Measurements from ENCODE around the gene PPP1R16B.

Gene PPP1R16B

DNA sequence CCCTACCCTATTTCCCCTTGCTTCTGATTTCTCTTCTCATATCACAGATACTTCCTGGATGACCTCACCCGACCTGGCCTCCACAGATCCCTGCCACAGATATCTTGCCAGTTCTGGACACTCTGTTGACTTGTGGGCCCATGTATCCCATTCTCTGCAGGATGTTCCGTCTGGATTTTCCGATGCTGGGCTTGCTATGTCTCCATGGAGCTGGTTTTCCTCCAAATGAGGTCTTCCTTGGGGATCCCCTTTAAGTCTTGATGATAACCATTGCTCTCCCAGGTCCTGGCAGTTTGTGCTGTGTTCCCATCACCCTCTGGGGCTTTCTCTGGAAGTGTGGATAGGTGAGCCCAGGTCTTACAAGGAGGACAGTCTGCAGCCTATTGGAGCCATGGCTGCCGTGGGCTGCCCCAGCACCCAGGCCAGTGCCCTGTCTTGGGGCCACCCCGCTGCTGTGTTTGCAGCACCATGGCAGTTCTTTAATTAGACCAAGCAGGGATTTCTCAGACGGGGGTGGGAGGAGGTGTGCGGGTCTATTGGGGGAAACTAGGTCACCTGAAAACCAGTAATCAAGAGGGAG lies 23.9 kb downstream of the PPP1R16B start:
- Mint-ChIP-seq H3K9me3 (no peaks in the 10 kb centered on the region), H3K27me3 (no peaks in the 10 kb centered on the region), H3K27ac (peak overlapping the region; percentile 86), H3K4me3 (no peak overlapping the region), H3K36me3 (peaks cover 72% of the 10 kb centered on the region), H3K4me1 (peaks cover 95% of the 10 kb centered on the region)
- ATAC-seq: no peak

GRCh38 chr20:38830356-38830755 lies 24.9 kb downstream of the PPP1R16B start:
- ATAC-seq: no peak
- no peaks in the 10 kb centered on the region for H3K27me3 Mint-ChIP-seq
- H3K4me3 Mint-ChIP-seq: no peak overlapping the region
- no peaks in the 10 kb centered on the region for H3K9me3 Mint-ChIP-seq
- H3K27ac Mint-ChIP-seq: peak overlapping the region; percentile 86
- peaks cover 68% of the 10 kb centered on the region for H3K36me3 Mint-ChIP-seq
- peaks cover 93% of the 10 kb centered on the region for H3K4me1 Mint-ChIP-seq

DNA sequence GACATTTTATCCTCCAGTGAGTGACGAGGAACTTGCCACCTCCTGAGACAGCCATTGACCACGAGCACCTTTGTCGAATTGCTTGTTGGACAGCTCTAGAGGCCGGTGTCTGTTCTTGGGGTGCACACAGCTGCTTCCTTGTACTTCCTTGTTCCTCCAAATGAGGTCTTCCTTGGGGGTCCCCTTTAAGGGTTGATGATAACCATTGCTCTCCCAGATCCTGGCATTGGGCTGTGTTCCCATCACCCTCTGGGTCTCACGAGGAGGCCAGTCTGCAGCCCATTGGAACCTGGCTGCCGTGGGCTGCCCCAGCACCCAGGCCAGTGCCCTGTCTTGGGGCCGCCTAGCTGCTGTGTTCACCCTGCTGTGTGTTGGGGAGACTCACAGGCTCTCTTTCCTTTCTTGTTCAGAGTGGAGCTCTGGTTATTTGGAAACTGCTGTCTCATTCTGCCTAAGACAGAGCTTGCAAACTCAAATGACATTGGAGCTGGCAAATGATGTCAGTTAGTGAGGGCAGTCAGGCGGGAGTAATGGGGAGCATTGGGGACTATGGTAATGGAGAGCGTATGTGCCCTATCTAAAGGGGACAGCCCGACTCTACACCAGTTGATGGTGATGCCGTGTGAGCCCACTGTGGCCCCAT lies 25.7 kb downstream of the PPP1R16B start:
- H3K4me3 Mint-ChIP-seq: no peak overlapping the region
- H3K27me3 Mint-ChIP-seq: no peaks in the 10 kb centered on the region
- peaks cover 89% of the 10 kb centered on the region for H3K4me1 Mint-ChIP-seq
- no peak for ATAC-seq
- H3K9me3 Mint-ChIP-seq: no peaks in the 10 kb centered on the region
- peaks cover 68% of the 10 kb centered on the region for H3K36me3 Mint-ChIP-seq
- H3K27ac Mint-ChIP-seq: peak overlapping the region; percentile 86

GRCh38 chr20:38831995-38832620 lies 26.6 kb downstream of the PPP1R16B start:
- Mint-ChIP-seq H3K9me3 (no peaks in the 10 kb centered on the region), H3K4me1 (peaks cover 91% of the 10 kb centered on the region), H3K4me3 (no peak overlapping the region), H3K36me3 (peaks cover 72% of the 10 kb centered on the region), H3K27ac (peak overlapping the region; percentile 86), H3K27me3 (no peaks in the 10 kb centered on the region)
- no peak for ATAC-seq

- no peaks in the 10 kb centered on the region for H3K9me3 Mint-ChIP-seq
- no peaks in the 10 kb centered on the region for H3K27me3 Mint-ChIP-seq
- peaks cover 66% of the 10 kb centered on the region for H3K36me3 Mint-ChIP-seq
- H3K4me3 Mint-ChIP-seq: peak overlapping the region; percentile 69
- H3K4me1 Mint-ChIP-seq: peaks cover 85% of the 10 kb centered on the region
- H3K27ac Mint-ChIP-seq: peak overlapping the region; percentile 86
- peak; percentile 57 for ATAC-seq
Measured at GRCh38 chr20:38833154-38833856, 27.8 kb downstream of the PPP1R16B start.

DNA sequence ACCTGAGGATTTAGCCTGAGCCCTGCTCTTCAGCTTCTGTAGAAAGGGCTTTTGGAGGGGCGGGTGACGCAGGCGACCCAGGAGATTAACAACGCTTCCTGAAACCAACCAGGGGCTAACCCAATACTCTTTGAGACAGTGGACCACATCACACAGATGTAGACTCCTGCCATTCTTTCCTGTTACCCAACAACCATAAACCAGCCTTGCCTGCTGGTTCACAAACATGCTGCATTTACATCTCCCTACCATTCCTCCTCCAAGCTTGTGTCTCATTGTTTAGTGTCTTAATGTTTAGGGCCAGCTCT lies 28.3 kb downstream of the PPP1R16B start:
- Mint-ChIP-seq H3K4me1 (peaks cover 84% of the 10 kb centered on the region), H3K27me3 (no peaks in the 10 kb centered on the region), H3K27ac (peak overlapping the region; percentile 86), H3K4me3 (peak overlapping the region; percentile 69), H3K36me3 (peaks cover 70% of the 10 kb centered on the region), H3K9me3 (no peaks in the 10 kb centered on the region)
- ATAC-seq: peak; percentile 80

DNA sequence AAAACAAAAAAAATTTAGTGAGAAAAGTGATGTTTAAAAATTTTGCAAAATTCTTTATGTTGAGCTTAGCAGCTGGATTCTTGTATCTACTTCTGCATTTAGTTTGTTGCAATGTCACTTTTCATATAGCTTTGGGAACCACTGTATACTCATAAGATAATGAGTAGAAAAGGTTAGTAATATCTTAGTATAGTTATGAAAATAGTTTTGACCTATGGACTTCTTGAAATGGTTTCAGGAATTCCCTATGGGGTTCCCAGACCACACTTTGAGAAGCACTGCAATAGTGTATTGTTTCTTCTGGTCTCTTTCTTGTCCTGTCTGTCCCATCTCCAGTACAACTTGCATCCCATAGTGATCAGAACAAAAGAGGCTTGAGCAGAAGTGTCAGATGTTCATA lies 29.4 kb downstream of the PPP1R16B start:
- H3K36me3 Mint-ChIP-seq: peaks cover 70% of the 10 kb centered on the region
- H3K9me3 Mint-ChIP-seq: no peaks in the 10 kb centered on the region
- peak overlapping the region; percentile 77 for H3K27ac Mint-ChIP-seq
- no peak overlapping the region for H3K4me3 Mint-ChIP-seq
- H3K4me1 Mint-ChIP-seq: peaks cover 84% of the 10 kb centered on the region
- H3K27me3 Mint-ChIP-seq: no peaks in the 10 kb centered on the region
- ATAC-seq: peak; percentile 52

- no peak overlapping the region for H3K4me3 Mint-ChIP-seq
- H3K4me1 Mint-ChIP-seq: peaks cover 84% of the 10 kb centered on the region
- peak overlapping the region; percentile 78 for H3K27ac Mint-ChIP-seq
- no peak for ATAC-seq
- H3K36me3 Mint-ChIP-seq: peaks cover 69% of the 10 kb centered on the region
- no peaks in the 10 kb centered on the region for H3K9me3 Mint-ChIP-seq
- no peaks in the 10 kb centered on the region for H3K27me3 Mint-ChIP-seq
Measured at GRCh38 chr20:38835792-38836191, 30.3 kb downstream of the PPP1R16B start.

DNA sequence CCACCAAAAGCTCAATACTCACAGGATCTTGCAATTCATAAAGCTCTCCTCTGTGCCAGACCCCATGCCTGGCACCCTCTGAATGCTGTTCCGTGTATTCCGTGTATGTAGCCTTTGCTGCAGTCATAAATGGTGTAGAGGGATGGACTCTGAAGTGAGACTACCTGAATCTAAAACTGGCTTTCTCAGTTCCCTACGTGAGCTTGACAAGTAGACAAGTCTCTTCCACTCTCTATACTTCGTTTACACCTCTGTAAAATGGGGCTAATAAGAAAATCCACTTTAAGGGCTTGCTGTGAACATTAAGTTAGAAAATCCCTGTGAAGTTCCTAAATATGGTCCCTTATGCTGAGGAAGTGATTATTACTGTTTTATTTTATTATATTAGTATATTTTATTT lies 31.5 kb downstream of the PPP1R16B start:
- Mint-ChIP-seq H3K4me1 (peaks cover 80% of the 10 kb centered on the region), H3K9me3 (no peaks in the 10 kb centered on the region), H3K27ac (peak overlapping the region; percentile 78), H3K4me3 (peak overlapping the region; percentile 60), H3K27me3 (no peaks in the 10 kb centered on the region), H3K36me3 (peaks cover 57% of the 10 kb centered on the region)
- peak; percentile 47 for ATAC-seq

DNA sequence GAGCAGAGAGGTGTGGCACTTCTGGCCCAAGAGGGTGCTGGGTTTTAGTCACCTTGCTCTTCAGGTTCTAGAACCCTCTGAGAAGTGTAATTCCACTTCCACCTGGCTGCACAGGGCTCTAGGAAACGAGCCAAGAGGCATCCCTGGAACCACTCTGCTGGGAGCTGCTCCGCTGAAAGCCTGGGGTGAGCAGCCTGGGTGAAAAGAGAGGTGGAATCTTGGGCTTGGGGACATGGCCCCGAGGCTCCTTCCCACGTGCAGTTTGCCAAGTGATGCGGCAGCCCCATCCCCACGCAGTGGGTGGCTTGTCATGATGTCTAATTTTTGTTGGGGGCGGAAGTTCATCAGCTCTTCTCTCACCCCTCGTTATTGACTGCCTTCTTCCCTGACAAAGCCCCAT lies 32.8 kb downstream of the PPP1R16B start:
- H3K27ac Mint-ChIP-seq: peak overlapping the region; percentile 88

DNA sequence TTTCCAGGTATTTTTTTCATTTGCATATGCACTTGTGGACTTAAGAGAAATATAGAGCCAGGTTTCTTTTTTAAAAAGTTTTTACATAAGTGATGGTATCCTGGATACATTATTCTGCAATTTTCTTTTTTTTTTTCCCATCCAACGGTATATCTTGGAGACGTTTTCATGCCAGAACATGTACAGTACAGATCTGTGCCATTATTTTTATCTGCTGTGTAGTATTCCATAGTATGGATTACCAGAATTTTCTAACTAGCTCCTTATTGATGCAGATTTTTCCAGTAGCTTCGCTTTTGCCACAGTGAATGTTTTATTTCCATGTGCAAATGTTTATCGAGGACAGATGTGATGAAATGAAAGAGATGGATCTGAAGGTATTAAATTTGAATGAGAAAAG lies 34.1 kb downstream of the PPP1R16B start:
- no peak for ATAC-seq
- Mint-ChIP-seq H3K27me3 (no peaks in the 10 kb centered on the region), H3K36me3 (peaks cover 41% of the 10 kb centered on the region), H3K4me1 (peaks cover 75% of the 10 kb centered on the region), H3K27ac (peak overlapping the region; percentile 88), H3K9me3 (no peaks in the 10 kb centered on the region), H3K4me3 (no peak overlapping the region)

More for the DNA sequence above, 32.8 kb downstream of the PPP1R16B start:
- H3K9me3 Mint-ChIP-seq: no peaks in the 10 kb centered on the region
- no peaks in the 10 kb centered on the region for H3K27me3 Mint-ChIP-seq
- peaks cover 50% of the 10 kb centered on the region for H3K36me3 Mint-ChIP-seq
- peaks cover 81% of the 10 kb centered on the region for H3K4me1 Mint-ChIP-seq
- ATAC-seq: no peak
- H3K4me3 Mint-ChIP-seq: no peak overlapping the region

DNA sequence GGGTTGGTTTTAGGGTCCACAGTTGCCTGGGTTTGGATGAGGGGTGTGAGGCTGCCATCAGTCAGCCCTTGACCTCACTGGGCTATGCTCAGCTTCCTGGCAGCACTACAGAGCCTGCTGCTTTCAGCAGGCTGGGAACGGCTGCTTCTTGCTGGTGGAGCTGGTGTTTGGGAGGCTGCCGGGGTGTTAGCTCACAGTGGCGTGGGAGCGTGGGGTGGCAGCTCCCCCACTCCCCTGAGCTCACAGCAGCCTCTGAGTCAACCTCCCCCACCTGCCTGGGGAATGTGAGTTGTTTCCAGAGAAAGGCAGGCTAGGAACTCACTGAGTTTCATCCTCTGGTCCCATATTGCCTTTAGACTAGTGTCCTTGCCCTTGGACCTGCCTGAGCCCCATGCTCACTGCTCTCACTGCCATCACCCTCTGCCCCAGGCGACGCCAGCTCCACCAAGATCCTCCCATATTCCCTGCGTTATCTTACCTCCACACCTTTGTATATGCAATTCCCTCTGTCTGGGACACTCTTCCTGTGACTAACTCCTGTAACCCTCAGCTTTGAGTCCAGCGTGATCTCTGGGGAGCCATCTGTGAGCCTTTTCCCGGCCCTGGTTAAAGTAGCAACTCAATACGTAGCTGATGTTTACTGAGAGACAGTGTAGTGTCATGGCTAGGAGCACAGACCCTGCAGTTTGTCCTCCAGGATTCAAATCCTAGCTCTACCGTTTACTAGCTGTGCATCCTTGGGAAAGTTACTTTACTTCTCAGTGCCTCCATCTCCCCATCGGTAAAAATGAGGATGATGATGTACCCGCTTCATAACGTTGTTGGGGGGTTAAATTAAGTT lies 34.8 kb downstream of the PPP1R16B start:
- Mint-ChIP-seq H3K36me3 (peaks cover 38% of the 10 kb centered on the region), H3K4me3 (no peak overlapping the region), H3K27me3 (no peaks in the 10 kb centered on the region), H3K9me3 (no peaks in the 10 kb centered on the region), H3K4me1 (peaks cover 78% of the 10 kb centered on the region), H3K27ac (peak overlapping the region; percentile 88)
- ATAC-seq: no peak

GRCh38 chr20:38840894-38841470 lies 35.5 kb downstream of the PPP1R16B start:
- ATAC-seq: no peak
- Mint-ChIP-seq H3K36me3 (peaks cover 45% of the 10 kb centered on the region), H3K4me3 (no peak overlapping the region), H3K27ac (peak overlapping the region; percentile 88), H3K27me3 (no peaks in the 10 kb centered on the region), H3K9me3 (no peaks in the 10 kb centered on the region), H3K4me1 (peaks cover 82% of the 10 kb centered on the region)

- H3K27ac Mint-ChIP-seq: peak overlapping the region; percentile 88
- H3K27me3 Mint-ChIP-seq: no peaks in the 10 kb centered on the region
- H3K4me1 Mint-ChIP-seq: peaks cover 82% of the 10 kb centered on the region
- no peaks in the 10 kb centered on the region for H3K9me3 Mint-ChIP-seq
- peak overlapping the region; percentile 41 for H3K4me3 Mint-ChIP-seq
- no peak for ATAC-seq
- peaks cover 49% of the 10 kb centered on the region for H3K36me3 Mint-ChIP-seq
Measured at GRCh38 chr20:38841570-38841969, 36.1 kb downstream of the PPP1R16B start.
